Activated naive CD4-positive, alpha-beta T cell treated with anti-CD3 and anti-CD28 coated beads, Interleukin-2, amount 50 U/mL, for 16 hours (primary cell): ENCODE measurements around the gene EHMT1.
"Not testable (repeated sequence)": the region's sequence is repeated elsewhere in the genome, so short reads cannot be mapped to it uniquely, and the experiment has no call there.

Experiments used
- DNase-seq: peaks from one replicate; pipeline ENCODE4 v3.0.0-alpha.2; 2020

Gene EHMT1

DNA sequence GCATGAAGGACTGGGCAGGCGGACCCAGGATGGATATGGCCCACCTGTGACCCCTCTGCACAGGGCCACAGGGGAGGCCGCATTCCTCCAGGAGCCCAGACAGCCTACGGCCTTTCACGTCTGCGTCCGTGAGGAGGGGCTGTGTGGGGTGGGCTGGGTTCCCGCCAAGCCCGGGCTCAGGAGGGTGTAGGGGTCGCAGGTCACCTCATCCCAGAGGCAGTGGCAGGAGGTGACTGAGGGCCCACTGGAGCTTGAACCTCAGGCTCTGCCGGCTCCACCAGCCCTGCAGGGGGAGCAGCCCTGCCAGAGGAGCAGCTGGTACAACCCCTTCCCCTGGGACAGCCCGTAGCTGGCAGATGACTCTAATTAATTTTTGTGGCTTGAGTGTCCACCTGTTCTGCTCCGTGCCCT lies 218.0 kb downstream of the EHMT1 start:
- no peak for DNase-seq

DNA sequence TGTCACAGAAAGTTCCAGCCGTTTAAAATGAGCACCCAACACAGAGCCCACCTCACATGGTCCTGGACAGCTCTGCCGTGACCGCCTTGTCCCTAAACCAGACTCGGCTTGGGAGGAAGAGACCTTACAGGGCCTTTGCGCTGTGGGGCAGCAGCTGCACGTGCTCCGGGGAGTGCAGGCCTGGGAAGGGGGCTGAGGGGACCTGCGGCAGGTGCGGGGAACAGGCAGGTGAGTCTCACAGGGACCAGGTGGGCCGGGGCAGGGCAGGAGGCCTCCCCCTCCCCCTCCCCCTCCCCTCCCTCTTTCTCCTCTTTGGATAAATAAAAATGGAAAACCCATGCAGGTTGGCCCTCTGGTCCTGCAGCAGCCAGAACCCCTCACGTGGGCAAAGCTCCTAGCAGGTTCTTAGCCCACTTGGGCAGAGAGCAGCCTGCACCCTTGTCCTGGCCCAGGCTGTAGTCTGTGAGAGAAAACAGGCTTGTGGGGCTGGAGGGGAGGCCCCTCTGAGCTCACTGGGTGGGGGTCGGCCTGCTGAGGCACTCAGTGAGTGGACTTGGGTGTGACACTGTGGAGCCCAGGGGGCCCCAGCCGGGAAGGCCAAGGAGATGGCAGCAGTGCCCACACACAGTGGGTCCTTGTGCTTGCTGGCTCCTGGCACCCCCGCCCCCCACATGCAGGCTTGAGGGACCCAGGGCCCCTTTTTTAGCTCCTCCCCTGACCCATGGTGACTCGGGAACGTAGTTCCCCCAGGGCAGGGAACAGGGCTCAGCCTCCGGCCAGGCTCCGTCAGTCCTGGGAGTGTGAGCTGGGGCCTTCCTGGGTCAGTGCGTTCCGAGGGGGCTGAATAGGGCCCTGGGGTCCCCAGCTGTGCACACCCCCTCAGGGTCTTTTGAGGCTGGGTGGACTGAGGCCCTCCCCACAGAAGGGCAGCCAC lies 218.8 kb downstream of the EHMT1 start:
- DNase-seq = no peak

- DNase-seq = no peak
Observed at GRCh38 chr9:137838576-137838975, 219.8 kb downstream of the EHMT1 start.

- no peak for DNase-seq
Observed at GRCh38 chr9:137843355-137843754, 224.6 kb downstream of the EHMT1 start.

- no peak for DNase-seq
Observed at GRCh38 chr9:137851516-137852267, 232.9 kb downstream of the EHMT1 start.

GRCh38 chr9:137853392-137853995 lies 234.7 kb downstream of the EHMT1 start:
- no peak for DNase-seq

GRCh38 chr9:137860361-137860760 lies 241.6 kb downstream of the EHMT1 start:
- DNase-seq = no peak

DNA sequence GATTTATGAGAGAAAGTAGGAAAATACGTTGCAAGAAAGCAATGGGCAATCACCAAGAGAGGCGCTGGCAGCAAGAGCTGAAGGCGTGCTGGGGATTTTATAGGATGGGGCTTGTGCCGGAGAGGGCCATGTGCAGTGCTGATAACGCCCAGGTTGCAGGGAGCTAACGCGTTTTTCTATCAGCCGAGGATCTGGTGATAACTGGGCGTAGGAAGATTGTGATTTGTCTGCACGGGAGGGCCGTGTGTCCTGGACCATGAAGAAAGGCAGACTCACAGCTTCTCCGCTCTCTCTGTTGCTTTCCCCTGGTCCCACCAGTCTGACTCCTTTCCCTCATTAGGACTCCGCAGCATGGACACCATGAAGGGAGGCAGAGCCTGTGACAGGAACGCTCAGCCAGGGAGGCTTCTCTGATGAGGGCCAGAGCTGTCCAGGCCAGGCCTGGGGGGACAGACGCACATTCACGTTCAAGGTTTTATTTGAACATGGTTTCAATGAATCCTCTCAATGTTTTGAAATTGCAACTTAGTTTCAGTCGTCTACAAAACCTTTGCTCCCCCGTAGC lies 246.9 kb downstream of the EHMT1 start:
- no peak for DNase-seq

DNA sequence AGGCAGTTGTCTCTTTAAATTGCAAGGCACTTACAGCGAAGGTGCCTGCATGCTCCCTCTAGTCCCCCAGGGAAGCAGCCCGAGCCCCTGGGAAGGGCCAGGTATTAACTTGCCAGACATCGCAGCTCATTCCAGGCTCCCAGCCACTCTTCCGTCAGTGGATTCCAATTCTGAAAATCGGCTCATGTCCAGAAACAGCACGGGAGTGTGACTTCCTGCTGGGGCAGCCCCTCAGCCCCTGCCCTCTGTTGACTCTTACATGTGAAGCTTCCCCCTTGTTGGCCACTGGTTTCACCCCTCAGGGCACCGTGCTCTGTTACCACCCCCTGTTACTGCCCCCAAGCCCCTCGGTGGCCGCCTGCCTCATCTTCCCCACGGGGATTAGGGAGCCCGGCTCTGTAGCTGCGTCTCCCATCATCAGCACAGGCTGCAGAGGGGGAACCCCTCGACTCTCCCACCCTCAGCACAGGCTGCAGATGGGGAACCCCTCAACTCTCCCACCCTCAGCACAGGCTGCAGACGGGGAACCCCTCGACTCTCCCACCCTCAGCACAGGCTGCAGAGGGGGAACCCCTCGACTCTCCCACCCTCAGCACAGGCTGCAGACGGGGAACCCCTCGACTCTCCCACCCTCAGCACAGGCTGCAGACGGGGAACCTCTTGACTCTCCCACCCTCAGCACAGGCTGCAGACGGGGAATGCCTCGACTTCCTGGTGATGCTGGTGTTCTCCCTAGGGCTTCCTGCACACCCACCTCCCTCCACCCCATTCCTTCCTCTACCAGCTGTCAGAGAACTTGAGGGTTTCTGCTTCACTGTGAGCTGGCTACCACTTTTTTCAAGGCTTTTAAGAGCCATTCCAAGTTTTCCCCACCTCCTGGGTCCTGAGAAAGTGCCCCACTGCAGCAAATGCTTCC lies 247.7 kb downstream of the EHMT1 start:
- no peak for DNase-seq

- no peak for DNase-seq
Observed at GRCh38 chr9:137870432-137870831, 251.6 kb downstream of the EHMT1 start.

GRCh38 chr9:137872296-137872695 lies 253.5 kb downstream of the EHMT1 start:
- no peak for DNase-seq

DNA sequence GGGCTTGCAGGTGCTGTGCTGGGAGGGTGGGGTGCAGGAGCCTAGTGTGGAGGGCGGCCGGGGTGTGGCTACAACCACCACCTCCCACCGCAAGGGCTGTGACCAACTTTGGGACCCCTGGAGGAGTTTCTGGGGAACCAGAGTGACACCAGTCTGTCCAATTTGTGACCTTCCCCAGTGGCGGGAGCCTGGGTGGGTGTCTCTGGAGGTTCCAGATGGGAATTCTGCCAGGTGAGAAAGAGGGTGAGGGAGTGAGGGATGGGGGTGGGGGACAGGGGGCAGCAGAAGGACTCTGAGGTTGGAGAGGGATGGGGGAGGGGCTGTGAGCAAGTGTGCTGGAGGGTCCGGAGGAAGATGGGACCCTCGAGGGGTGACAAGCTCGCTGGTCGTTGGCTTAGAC lies 254.6 kb downstream of the EHMT1 start:
- no peak for DNase-seq

DNA sequence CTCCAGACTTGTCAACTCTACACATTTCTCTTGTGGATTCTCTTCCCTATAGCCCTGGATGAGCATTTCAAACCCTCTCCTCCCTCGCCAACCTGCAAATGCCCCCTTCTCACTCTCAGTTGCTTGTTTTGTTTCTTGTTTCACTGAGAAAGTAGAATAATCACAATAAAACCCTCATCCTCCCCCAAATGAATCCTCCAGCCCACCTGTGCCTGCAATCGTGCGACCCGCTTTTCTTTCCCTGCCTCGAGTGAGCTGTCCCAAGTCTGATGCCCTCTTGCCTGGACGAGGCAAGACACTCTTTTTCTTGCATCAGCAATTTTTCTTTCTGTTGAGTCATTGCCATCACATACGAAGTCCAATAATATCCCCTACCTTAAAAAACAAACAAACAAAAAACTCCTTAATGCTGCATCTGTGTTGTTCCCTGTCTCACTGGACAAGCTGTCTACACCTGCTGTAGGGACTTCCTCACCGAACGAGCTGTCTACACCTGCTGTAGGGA lies 255.1 kb downstream of the EHMT1 start:
- DNase-seq = no peak

DNA sequence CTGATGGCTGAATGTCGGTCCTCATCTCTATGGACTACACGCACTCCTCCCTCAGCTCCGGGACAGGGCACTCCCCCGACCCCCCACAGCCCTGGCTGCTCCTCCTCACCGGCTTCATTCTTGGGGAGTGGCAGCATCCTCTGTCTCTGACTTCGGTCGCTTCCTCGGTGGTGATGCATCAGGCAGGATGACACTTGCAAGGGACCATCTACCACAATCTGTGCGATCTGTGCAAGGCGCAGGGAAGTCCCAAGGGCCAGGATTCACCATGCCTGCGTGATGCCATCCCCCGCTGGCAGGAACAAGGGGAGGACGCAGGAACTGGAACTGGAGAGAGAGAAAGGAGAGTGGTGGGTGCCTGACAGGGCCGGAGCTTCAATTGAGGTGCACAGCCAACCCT lies 256.5 kb downstream of the EHMT1 start:
- no peak for DNase-seq

- no peak for DNase-seq
Observed at GRCh38 chr9:137875846-137876245, 257.0 kb downstream of the EHMT1 start.

DNA sequence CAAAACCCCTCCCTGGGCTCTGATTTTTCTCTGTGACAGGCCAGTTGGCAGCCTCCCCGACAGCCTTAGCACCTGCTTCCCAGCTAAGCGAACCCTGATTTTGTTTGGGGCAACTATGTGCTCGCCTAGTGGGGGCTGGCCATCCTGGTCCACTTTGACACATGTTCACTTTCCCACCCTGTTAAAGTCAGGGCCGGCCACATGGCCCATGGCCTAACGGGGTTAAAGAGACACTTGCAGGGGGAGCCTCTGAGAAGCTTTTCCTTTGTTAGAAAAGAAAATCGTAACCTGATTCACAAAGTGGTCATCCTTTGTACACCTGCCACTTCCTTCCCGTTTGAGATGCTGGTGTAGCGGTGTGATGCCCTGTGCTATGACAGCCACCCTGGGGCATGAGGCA lies 257.5 kb downstream of the EHMT1 start:
- no peak for DNase-seq

GRCh38 chr9:137876781-137877386 lies 258.1 kb downstream of the EHMT1 start:
- no peak for DNase-seq

- DNase-seq = not testable (repeated sequence)
Observed at GRCh38 chr9:137877506-137878122, 258.8 kb downstream of the EHMT1 start, which contains the start of gene CACNA1B. Gene CACNA1B, plus strand, starts transcription at chr9:137877782. Its CDS starts 152 bp downstream, at chr9:137877934.

- DNase-seq = no peak
Observed at GRCh38 chr9:137878146-137878941, 259.5 kb downstream of the EHMT1 start.

- DNase-seq = no peak
Observed at GRCh38 chr9:137879052-137879451, 260.2 kb downstream of the EHMT1 start.
